HG03159 (cell line): ENCODE measurements around the gene ACAD9.
"Not testable (repeated sequence)": the region's sequence is repeated elsewhere in the genome, so short reads cannot be mapped to it uniquely, and the experiment has no call there.

Source experiments
- ATAC-seq: cut with Tn5 transposase; IDR thresholded peaks from one replicate; pipeline ENCODE4 v1.9.1; 2021; ENCODE audit warnings: mild to moderate bottlenecking, moderate library complexity; ENCODE audit not compliant: unreplicated experiment

ACAD9 gene

GRCh38 chr3:128859630-128860029 lies 19.8 kb upstream of the ACAD9 start:
- no peak for ATAC-seq

- no peak for ATAC-seq
These were observed 17.9 kb upstream of the ACAD9 start for GRCh38 chr3:128861491-128861890.

DNA sequence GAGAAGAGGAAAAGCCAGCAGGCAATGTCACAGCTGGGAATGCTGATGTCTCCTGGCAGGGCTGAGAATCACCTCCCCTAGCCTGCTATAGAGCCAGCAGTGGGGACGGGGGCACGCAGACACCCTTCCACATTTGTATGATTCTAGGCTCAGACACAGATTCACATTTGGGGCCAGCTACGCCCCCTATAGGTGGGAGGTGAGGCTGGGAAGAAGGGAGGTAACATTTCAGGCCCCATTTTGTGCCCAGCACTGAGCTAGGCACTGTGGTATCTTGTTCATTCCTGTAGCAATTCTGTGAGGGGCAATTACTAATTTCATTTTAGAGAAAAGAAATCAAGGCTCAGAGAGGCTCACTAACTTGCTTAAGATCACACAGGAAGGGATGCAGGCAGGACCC lies 15.9 kb upstream of the ACAD9 start:
- ATAC-seq = no peak

DNA sequence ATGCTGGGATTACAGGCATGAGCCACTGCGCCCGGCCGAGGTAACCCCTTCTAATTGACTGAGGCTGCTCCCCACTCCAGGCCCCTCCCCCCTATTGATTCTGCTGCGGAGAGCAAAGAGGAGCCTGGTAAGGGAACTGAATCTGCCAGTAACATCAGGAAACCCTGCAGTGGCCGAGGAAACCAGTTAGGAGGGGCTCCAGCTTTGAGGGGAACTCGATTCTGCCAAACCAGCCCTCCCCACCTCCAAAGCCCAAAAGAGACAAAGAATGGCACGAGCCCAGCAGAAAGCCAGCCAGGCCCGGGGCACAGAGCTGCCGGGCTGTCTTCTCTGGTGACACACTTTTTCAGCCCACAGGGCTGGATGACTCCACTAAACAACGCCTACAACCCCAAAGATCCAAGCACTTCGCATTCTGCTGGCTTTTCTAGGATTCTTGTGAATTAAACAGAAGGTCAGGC lies 15.0 kb upstream of the ACAD9 start:
- no peak for ATAC-seq

DNA sequence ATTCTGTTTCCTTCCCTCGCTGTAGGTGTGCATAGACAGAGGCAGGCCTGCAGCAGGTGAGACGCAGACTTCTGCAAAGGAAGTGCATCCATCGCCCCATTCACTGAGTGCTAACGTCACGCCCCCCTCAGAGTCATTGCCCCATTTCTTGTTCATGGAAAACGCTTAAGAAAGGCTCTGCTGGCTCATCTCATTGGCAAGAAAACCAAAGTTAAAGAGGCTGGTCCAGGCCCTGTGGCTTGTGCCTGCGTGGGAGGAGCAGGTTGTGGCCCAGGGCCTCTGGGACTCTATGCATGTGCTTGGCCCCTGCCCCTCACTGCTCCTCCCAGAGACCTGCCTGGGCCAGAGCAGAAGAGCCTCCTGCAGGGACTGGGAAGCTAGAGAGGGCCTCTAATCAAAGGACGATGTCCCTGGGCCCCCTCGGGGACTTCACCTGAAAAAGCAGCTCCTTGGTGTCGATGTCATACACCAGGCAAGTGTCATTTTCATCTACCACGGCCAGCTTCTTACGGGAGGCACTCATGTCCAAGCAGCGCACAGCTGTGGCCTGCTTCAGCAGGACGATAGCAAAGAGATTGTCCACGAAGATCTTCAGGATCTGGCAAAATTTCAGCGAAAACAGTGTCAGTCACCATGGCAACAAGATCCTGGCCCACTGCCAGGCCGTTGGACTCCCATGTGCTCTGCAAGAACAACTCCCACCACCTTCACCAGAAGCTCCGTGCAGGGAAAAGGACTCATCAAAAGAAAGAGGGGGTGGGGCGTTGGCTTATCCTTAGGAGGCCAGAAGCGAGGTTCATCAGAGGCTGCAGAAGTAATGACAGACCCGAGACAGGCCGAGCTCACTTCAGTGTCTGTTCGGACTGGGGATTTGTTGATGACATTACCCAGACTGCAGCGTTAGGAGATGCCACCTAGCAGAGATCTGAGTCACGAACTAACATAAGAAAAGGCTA lies 14.3 kb upstream of the ACAD9 start:
- not testable (repeated sequence) for ATAC-seq

DNA sequence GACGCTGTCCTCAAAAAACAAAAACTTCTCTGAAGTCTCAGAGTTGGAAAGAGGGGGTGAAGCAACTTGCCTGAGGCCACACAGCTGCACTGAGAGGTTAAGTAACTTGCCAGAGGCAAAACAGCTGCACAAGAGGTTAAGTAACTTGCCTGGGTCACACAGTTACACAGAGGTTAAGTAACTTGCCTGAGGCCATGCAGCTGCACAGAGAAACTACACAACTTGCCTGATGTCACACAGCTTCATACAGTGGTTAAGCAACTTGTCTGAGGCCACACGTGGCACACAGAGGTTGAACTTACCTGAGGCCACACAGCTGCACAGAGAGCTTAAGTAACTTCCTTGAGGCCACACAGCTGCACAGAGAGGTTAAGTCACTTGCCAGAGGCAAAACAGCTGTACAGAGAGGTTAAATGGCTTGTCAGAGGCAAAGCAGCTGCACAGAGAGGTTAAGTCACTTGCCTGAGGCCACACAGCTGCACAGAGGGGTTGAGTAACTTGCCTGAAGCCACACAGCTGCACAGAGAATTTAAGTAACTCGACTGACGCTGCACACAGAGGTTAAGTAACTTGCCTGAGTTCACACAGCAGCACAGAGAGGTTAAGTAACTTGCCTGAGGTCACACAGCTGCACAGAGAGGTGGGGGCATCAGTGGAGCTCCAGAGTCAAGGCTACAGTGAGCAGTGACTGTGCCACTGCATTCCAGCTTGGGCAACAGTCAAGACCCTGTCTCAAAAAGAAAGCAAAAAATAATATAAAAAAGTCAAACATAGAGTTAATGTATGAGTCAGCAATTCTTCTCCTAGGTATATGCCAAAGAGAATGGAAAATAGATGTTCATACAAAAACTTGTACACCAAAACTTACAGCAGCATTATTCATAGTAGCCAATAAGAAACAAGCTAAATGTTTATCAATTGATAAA lies 12.0 kb upstream of the ACAD9 start:
- no peak for ATAC-seq

GRCh38 chr3:128870347-128870746 lies 9.1 kb upstream of the ACAD9 start:
- no peak for ATAC-seq

DNA sequence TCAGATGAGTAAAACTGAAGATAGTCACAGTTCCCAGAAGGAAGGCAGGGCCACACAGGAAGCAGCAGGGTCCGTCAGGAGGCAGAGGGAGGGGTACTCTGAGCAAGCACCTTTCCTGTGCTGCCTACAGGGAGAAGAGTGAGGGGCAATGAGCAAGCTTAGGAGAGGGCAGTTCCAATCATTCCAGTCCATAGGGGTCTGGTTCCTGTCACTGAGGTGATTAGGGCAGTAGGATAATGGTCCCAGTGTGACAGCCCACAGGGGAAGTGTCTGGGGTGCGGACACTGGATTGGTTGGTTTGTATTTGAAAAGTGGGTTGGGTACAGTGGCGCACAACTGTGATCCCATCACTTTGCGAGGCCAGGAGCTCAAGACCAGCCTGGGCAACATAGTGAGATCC lies 7.1 kb upstream of the ACAD9 start:
- ATAC-seq = no peak

DNA sequence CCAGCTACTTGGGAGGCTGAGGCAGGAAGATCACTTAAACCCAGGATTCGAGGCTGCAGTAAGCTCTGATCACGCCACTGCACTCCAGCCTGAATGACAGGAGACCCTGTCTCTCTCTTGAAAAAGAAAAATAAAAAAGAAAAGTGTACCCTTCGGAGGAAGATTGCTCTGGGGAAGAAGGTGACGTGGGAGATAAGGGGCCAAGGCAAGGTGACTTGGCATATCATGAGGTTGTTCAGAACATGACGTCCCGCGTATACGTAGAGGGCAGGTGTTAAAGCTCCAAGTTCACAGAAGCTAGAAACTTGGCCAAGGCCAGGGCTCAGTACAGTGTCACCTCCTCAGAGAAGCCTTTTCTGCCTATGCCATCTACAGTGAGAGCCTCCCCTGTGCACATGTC lies 6.7 kb upstream of the ACAD9 start:
- no peak for ATAC-seq

DNA sequence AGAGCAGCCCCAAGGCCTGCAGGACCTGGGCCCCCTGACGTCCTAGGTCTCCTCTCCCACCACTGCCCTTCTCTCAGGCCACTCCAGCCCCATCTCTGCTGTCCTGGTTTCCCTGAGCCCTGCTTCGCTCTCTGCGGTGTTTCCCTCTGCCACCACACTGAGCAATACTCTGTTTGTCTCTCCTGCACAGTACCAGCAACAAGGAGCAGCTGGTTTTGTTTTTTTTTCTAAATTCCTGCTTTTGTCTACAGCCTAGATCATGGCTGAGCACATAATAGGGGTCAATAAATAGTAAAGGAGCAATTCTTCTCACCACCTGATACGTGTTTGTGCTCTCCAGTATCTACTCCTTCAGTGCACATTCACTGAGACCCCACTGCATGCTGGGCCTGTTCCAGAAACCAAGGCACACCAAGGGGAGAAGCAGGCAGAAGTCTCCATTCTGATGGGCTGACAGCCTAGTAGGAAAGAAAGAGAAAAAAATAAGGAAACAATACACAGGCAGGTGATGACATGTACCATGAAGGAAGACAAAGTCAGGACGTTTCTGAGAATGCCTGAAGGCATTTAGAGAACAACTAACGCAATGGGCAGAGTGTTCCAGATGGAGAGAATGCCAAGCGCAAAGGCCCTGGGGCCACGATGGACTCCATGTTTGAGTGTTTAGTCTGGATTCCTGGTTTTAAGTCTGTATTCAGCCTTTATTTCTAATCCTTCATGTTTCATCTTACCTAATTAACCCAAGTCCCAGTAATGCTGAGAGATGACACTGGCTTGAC lies 6.0 kb upstream of the ACAD9 start:
- no peak for ATAC-seq

GRCh38 chr3:128874481-128875180 lies 4.8 kb upstream of the ACAD9 start:
- ATAC-seq = no peak

GRCh38 chr3:128875556-128876120 lies 3.8 kb upstream of the ACAD9 start:
- no peak for ATAC-seq

DNA sequence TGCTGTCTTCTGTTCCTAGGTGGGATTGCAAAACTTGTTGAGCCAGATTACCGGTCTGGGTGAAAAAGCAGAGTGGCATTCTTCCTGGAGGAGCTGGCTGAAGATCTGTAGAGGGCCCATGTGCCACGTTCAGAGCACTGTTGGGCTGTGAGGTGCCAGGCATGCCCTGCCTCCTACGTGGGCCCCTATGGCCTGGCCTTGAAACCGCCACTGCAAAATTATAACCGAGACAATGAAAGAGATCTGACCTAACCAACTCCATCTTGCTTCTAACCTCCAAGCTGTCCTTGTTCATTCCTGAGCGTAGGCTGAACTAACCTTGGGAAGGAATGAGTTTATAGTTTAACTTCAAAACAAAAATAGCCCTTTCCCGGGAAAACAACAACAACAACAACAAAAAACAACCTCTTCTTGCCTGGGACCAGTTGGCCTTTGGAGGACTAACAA lies 1.4 kb upstream of the ACAD9 start:
- no peak for ATAC-seq

DNA sequence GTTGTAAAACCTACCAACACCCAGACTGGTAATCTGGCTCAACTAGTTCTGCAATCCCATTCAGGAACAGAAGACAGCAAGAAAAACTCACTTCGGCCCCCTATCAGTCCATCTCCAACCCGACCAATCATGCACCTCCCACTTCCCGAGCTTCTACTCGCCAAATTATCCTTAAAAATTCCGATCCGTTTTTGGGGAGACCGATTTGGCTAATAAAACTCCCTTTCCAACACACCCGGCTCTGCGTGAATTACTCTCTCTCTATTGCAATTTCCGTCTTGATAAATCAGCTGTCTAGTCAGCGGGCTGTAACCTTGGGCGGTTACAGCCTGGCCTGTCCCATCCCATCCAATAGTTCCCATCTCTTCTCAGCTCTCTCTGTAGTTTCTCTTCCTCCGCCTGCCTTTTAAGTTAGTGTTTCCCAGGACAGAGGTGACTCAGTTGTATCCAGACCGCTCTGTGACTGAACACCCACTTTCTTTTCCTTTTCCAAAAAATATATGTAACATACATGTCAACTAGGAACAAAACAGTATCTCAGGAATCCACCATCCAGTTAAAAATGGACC lies 780 bp upstream of the ACAD9 start:
- ATAC-seq = no peak

- no peak for ATAC-seq
These were observed 571 bp downstream of the ACAD9 start for GRCh38 chr3:128879991-128880390.

- ATAC-seq = not testable (repeated sequence)
These were observed 1.0 kb downstream of the ACAD9 start for GRCh38 chr3:128880455-128880854.

DNA sequence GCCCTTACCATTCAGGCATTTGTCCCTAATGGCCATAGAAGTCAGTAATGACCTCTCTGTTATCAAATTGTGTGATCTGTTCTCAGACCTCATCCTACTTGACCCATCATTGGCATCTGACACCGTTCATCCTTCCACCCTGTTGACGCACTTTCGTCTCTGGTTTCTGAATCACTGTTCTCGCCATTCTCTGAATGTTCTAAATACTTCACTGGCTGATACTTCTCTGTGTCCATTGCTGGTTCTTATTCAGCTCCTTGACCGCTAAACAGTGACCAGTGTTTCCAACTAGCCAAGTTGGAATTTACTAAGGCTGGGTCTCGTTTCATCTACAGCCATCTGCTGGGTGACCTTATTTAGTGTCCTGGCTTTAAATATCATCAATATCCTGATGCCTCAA lies 2.2 kb downstream of the ACAD9 start:
- no peak for ATAC-seq

DNA sequence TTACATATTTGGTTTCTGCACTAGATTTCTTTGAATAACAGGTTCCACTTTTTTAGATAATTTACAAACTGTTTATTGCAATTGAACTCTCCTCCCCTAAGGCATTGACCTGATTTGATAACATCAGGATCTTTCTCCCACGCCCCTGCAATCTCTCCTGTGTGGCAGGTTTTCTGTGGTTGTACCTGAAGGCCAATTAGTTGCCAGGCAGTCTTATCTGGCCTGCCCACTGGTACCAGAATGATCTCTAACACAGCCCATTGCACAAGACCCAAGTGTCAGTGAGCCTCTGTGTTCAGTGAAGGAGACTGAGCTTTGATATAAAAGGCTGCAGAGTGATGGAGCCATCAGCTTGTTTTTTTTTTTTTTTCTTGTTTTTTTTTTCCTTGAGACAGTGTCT lies 3.3 kb downstream of the ACAD9 start:
- ATAC-seq = no peak

DNA sequence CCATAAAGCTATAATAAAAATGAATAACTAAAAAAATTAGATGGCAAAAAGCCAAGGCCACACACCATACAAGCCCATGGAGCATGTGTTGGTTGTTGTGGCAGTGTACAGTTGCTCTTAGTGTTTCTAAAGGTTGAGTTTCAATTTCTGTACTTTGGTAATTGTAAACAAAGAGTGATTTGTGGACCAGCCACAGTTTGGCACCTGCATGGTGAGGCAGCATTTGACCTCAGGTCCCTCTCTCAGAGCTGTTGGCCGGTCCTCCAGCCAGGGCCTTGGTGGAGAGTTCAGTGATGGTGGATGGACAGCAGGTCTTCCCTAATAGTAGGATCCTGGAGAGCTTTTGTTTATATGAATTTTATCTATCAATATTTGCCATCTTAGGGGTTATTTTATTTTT lies 5.6 kb downstream of the ACAD9 start:
- no peak for ATAC-seq
